UCSD-AML1 (cell line): ENCODE measurements around the gene STS.

Experiments
- DNase-seq: peaks from one replicate; lab custom pipeline; 2025; ENCODE audit not compliant: unreplicated experiment; lab: John Stamatoyannopoulos, UW

Gene STS

GRCh38 chrX:7147413-7147977 lies at the start of gene STS:
TSS of gene STS (plus strand) at chrX:7147712. CDS start at chrX:7253200, 105,488 bp downstream.
- peak; percentile 76 for DNase-seq

- no peak for DNase-seq
Measured at GRCh38 chrX:7100022-7100421, 47.5 kb upstream of the STS start.

DNA sequence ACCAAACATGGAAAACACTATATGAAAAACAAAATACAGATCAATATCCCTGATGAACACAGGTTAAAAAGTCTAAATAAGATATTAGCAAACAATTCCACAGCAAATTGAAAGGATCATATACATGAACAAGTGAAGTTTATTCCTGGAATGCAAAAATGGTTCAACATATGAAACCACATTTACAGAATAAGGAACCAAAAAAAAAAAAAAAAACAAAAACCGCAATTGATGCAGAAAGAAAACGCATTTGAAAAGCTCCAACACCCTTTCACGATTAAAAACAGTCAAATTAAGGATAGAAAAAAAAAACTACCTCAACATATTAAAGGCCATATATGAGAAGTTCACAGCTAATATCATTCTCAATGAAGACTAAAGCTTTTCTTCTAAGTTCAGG lies 45.4 kb upstream of the STS start:
- DNase-seq = no peak

DNA sequence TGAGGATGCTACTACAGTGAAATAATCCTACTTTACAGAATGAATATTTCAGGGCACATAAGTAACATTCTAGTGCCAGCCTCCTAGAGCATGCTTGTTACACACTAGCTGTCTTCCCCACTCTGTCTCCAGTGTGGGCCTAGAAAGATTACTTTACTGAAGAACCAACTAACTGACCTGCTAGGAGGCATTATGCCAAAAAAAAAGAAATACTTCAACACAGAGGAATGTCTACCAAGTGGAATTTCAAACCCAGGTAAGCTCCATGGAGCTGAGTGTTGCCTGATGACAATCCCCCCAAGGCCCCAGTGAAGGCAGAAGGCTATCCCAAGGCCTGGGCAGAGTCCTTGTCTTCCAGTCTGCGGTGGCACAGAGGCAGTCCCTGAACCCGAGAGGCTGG lies 40.9 kb upstream of the STS start:
- DNase-seq = no peak

GRCh38 chrX:7108030-7108429 lies 39.5 kb upstream of the STS start:
- no peak for DNase-seq

DNA sequence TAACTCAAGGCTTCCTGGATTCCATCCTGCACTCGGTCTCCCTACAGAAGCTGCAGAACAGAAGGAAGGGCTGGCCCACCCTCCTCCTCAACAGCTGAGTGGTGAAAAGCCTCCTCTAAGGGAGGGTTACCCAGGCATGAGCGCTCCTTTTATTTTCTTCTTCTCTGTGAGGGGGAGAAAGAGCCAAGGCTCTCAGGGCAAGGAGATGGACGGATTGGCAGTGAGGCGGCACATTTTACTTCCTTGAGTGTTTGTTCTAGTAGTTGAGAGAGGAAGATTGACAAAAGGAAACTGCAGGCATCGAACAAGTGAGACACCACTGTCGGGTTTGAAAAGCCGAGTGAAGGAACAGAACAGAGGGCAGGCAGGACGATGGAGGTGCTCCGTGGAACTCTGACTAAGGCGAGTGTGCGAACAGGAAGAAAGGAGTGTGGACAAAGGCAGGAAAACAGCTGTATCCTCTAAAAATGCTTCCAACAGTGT lies 38.4 kb upstream of the STS start:
- peak; percentile 18 for DNase-seq

DNA sequence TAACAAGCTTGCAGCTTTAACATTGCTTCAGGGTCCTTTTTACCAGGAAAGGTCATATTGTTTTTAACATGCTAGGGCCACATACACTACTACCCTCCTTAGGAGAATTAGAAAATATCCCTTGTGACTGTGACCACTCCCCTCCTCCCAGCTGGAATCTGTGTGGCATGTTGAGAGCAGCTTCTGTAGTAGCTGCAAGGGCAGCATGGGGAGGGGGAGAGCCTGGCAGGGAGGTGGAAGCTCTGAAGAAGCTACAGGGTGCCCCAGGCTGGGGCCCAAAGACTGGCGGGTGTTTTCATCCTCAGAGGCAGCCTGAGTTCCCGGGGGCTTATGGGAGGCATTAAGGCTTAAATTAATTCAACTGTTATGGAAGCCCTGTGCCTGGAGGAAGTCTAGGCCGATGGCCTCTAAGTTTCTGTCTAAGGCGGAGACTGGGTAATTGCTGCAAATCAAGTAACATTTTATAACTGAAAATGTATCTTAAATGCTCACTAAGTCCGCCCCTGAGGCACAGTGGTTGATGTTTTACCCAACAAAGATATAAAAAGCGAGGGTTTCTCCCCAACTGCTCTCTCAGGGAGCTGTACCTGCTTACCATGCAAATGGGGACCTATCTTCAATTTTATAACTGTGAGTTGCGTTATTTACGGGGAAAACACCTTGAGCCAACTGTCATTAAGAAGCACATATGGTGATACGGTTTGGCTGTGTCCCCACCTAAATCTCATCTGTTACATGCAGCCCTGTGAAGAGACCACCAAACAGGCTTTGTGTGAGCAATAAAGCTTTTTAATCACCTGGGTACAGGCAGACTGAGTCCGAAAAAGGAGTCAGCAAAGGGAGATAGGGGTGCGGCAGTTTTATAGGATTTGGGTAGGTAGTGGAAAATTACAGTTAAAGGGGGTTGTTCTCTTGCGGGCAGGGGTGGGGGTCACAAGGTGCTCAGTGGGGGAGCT lies 37.4 kb upstream of the STS start:
- no peak for DNase-seq

DNA sequence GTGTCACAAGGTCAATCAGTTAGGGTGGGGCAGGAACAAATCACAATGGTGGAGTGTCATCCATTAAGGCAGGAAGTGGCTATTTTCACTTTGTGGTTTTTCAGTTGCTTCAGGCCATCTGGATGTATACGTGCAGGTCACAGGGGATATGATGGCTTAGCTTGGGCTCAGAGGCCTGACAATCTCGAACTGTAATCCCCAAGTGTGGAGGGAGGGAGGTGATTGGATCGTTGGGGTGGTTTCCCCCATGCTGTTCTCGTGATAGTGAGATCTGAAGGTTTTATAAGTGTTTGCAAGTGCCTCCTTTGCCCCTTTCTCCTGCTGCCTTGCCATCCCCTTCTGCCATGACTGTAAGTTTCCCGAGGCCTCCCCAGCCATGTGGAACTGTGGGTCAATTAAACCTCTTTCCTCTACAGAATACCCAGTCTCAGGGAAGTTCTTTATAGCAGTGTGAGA lies 36.7 kb upstream of the STS start:
- DNase-seq = no peak

- DNase-seq = no peak
Measured at GRCh38 chrX:7111518-7111917, 36.0 kb upstream of the STS start.

GRCh38 chrX:7112071-7112470 lies 35.4 kb upstream of the STS start:
- no peak for DNase-seq

DNA sequence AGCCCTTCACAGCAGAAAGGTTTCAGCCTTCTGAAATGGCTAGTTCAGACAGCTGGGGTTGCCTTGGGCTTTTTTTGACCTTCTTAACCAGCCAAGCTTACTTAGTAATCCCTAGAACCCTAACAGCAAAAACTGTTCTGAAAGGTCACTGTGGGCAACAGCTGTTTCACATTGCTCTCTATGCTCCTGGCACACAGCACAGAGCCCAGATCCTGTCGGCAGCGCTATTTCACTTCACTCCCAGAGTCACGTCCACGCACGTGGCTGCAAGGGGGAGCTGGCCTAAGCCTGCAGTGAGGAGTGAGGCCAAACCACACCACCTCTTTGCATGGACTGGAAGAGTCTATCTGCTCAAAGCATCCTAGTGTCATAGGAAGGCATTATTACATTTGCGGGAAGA lies 32.0 kb upstream of the STS start:
- DNase-seq = no peak

- no peak for DNase-seq
Measured at GRCh38 chrX:7116081-7116480, 31.4 kb upstream of the STS start.

DNA sequence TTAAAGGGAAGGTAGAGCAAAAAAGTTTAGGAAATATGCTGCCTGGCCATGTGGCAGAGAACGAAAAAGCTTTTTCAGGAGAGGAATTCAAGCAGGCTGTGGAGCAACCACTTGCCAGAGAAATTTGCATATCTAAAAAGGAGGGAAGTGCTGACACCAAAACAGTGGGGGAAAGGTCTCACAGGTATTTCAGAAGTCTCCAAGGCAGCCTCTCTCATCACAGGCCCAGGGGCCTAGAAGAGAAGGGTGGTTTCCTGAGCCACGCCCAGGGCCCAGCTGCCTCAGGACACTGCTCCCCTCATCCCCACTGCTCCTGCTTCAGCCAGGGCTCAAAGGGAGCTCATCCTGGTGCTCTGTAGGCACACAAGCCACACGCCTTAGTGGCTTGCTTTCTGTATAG lies 29.9 kb upstream of the STS start:
- DNase-seq = no peak

DNA sequence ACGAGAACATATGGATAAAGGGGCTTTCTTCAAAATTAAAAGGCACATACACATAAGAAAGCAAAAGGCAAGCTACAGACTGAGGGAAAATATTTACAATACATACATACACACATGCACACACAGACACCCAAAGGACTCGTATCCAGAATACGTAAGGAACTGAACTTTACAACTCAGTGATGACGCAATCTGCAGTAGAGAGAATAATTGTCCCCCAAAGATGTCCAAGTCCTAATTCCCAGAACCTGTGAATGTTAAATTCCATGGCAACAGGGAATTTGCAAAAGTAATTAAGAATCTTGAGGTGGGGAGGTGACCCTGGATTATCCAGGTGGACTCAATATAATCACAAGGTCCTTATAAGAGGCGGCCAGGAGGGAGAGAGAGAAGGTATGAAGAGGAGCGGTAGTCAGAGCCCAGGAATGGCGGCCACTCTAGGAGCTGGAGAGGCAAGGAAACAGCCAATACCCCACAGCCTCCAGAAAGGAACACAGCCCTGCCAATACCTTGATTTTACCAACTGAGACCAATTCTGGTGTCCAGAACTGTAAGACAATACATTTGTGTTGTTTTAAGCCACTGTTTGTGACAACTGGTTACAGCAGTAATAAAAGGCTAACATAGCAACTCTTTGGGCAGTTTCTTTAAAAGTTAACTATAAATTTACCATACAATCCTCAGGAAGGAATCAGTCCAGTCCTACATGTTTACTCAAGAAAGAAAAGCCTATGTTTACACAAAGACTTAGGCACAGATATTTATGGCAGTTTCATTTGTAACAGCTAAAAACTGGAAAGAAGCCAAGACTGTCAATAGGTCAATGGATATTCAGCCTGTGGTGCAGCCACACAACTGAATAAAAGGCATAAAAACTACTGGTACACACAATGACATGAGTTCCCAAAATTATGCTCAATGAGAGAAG lies 27.3 kb upstream of the STS start:
- no peak for DNase-seq

GRCh38 chrX:7120878-7121219 lies 26.7 kb upstream of the STS start:
- no peak for DNase-seq

DNA sequence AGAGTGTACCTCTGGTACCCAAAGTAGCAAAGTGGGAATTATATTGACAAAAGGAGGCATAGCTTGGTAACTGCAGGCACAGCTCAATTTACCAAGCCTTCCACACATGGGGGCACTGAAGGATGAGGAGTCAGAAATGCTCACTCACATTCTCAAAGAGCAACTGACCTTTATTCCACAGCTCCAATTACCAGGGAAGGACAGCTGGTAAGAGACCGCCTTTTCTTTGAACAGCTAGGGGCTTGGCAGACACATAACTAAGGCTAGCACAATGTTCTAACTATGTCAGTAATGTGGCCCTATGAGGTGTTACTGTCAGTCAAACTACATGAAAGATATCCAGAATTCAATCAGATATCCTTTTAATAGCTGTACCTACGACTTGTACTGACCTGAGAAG lies 20.5 kb upstream of the STS start:
- no peak for DNase-seq

DNA sequence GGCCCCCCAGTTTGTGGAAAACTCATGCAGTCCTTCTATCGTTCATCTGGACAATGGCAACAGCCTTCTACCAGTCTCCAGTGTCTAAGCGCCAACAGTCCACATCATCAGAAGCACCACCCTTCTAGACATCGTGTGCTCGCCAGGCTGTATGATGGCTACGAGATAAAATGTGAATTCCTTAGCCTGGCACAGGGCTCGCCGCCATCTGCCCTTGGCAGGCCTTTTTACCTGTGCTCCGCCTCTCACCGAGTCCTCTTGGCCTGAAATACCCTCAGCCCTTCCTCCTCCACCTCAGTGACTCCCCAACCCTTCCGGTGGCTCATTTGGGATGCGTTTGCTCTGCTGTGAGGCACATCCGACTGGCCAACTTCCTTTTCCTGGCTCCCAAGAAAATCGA lies 15.9 kb upstream of the STS start:
- no peak for DNase-seq

DNA sequence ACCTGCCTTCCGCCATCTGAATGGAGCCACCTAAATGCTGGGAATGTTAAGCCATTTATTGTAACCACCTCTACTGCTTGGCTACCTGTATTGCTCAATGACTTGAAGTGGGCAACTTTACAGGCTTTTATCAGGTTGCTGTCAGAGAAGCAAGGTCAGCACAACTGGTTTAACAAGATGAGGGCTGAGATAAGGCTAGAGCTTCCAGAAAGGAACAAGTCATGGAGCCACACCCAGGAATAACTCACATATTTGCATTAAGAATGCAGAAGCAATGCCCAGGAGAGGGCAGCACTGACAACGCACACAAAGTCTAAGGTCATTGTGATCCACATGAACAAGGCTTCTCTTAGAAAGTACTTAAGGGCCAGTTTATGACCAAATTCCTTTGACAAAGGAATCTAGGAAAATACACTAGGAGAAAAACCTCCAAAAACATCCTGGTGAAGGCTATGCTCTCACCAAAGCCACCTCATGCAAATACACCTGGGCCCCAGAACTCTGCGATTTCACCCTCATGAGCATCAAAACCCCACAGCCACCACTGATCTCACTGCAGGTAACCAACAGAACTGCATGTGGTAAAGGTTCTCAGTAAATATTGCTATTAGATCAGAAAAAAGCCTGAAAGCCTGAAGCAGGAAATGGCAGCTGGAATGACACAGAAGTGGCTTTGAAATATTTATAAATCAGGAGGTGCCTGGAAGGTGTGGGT lies 15.0 kb upstream of the STS start:
- DNase-seq = peak; percentile 35

GRCh38 chrX:7133050-7133440 lies 14.5 kb upstream of the STS start:
- DNase-seq = peak; percentile 22

- no peak for DNase-seq
Measured at GRCh38 chrX:7134981-7135380, 12.5 kb upstream of the STS start.
